Activated T-cell treated with anti-CD3 and anti-CD28 coated beads for 48 hours (primary cell): ENCODE measurements around the gene CLIC3.

ENCODE experiments used
- DNase-seq: peaks from one replicate; pipeline ENCODE4 v3.0.0-alpha.2; 2020; ENCODE audit warnings: low read depth

CLIC3 gene

GRCh38 chr9:136951541-136952320 lies 44.6 kb downstream of the CLIC3 start, which contains the start of gene LCN12:
TSS of gene LCN12 (plus strand) at chr9:136952273. CDS start at chr9:136952328, 55 bp downstream.
- DNase-seq: no peak

GRCh38 chr9:136950656-136951276 lies 45.6 kb downstream of the CLIC3 start:
- DNase-seq: no peak

- peak; percentile 93 for DNase-seq
Observed at GRCh38 chr9:136949817-136950655, 46.3 kb downstream of the CLIC3 start.

GRCh38 chr9:136949239-136949816 lies 47.0 kb downstream of the CLIC3 start:
- DNase-seq: no peak

GRCh38 chr9:136947955-136948510 lies 48.3 kb downstream of the CLIC3 start:
- no peak for DNase-seq

- no peak for DNase-seq
Observed at GRCh38 chr9:136947028-136947891, 49.1 kb downstream of the CLIC3 start.

- no peak for DNase-seq
Observed at GRCh38 chr9:136946228-136947027, 49.9 kb downstream of the CLIC3 start.

GRCh38 chr9:136945333-136946227 lies 50.8 kb downstream of the CLIC3 start:
- DNase-seq: no peak
